ENCODE measurements around the gene PTF1A. TPM values are rescaled to one million over a fixed set of nuclear protein-coding genes. Genes with fewer than 3 reads are reported as not detected.

The PTF1A gene
- not detected for total RNA-seq
- not detected for polyA plus RNA-seq

GRCh38 chr10:23191764-23192711 lies at the start of gene PTF1A:
PTF1A (plus strand) TSS chr10:23192312; CDS start chr10:23192531, 219 bp downstream.
- DNase-seq (ENCODE audit: low spot score) = no peak
- no peak within 1 kb of the TSS for H3K27ac ChIP-seq (ENCODE audit: low read depth in 1 of 2, low read length in 2 of 2)
- H3K36me3 ChIP-seq (ENCODE audit: control insufficient read depth in 4 of 4, insufficient read depth in 3 of 4, low read depth in 1 of 4, low read length in 3 of 4) = no peaks in the 10 kb centered on the region
- H3K4me1 ChIP-seq (ENCODE audit: control insufficient read depth in 4 of 4, insufficient read depth in 4 of 4, low read length in 3 of 4) = peaks cover 3 to 24% (median 10%) of the 10 kb centered on the region in 4 donors
- peaks cover 4 to 34% (median 7%) of the 10 kb centered on the region in 4 donors for H3K27me3 ChIP-seq (ENCODE audit: control insufficient read depth in 4 of 4, insufficient read depth in 4 of 4, low read length in 3 of 4)
- no peaks in the 10 kb centered on the region for H3K9me3 ChIP-seq (ENCODE audit: control insufficient read depth in 4 of 4, low read length in 3 of 4)
- H3K4me3 ChIP-seq (ENCODE audit: low read depth in 1 of 3, low read length in 3 of 3) = peak within 1 kb of the TSS in 1 of 3 donors; percentile 21
- no peak within 1 kb of the TSS for H3K9ac ChIP-seq (ENCODE audit: low read depth in 1 of 2, low read length in 2 of 2)
- no peak for TF ChIP-seq YY1 (IDR thresholded peaks at IDR 0.05)
- TF ChIP-seq TAF1 (conservative IDR thresholded peaks at IDR 0.05) = no peak
- WGBS = 3% methylated on average over 107 of the region's 107 CpGs

GRCh38 chr10:23146258-23146657 lies 45.9 kb upstream of the PTF1A start:
- Histone ChIP-seq H3K4me3 (ENCODE audit: low read depth in 1 of 3, low read length in 3 of 3) (no peak overlapping the region), H3K9me3 (ENCODE audit: control insufficient read depth in 4 of 4, low read length in 3 of 4) (no peaks in the 10 kb centered on the region), H3K4me1 (ENCODE audit: control insufficient read depth in 4 of 4, insufficient read depth in 4 of 4, low read length in 3 of 4) (no peaks in the 10 kb centered on the region), H3K36me3 (ENCODE audit: control insufficient read depth in 4 of 4, insufficient read depth in 3 of 4, low read depth in 1 of 4, low read length in 3 of 4) (no peaks in the 10 kb centered on the region), H3K27ac (ENCODE audit: low read depth in 1 of 2, low read length in 2 of 2) (no peak overlapping the region), H3K27me3 (ENCODE audit: control insufficient read depth in 4 of 4, insufficient read depth in 4 of 4, low read length in 3 of 4) (no peaks in the 10 kb centered on the region), H3K9ac (ENCODE audit: low read depth in 1 of 2, low read length in 2 of 2) (no peak overlapping the region)
- no peak for DNase-seq (ENCODE audit: low spot score)
- WGBS = 79% methylated on average over 9 of the region's 9 CpGs
- TF ChIP-seq ATF3 (IDR thresholded peaks at IDR 0.05) (no peak), GABPA (IDR thresholded peaks at IDR 0.05 in 1 of 2, conservative IDR thresholded peaks at IDR 0.05 in 1 of 2) (no peak), HNF4G (IDR thresholded peaks at IDR 0.05) (no peak), CTCF (IDR thresholded peaks at IDR 0.05; ENCODE audit: low read depth, low read length, missing input control) (no peak), HNF4A (conservative IDR thresholded peaks at IDR 0.05) (no peak), EGR1 (IDR thresholded peaks at IDR 0.05; ENCODE audit: low read depth in 2 of 2) (no peak)

- no peak for DNase-seq (ENCODE audit: low spot score)
- H3K27ac ChIP-seq (ENCODE audit: low read depth in 1 of 2, low read length in 2 of 2) = no peak overlapping the region
- H3K9ac ChIP-seq (ENCODE audit: low read depth in 1 of 2, low read length in 2 of 2) = no peak overlapping the region
- TF ChIP-seq MAX (IDR thresholded peaks at IDR 0.05) (no peak), HNF4G (IDR thresholded peaks at IDR 0.05) (no peak), FOXA1 (IDR thresholded peaks at IDR 0.05) (no peak), RXRA (IDR thresholded peaks at IDR 0.05) (no peak), TAF1 (conservative IDR thresholded peaks at IDR 0.05) (no peak), REST (IDR thresholded peaks at IDR 0.05) (no peak), ATF3 (IDR thresholded peaks at IDR 0.05) (no peak), EGR1 (IDR thresholded peaks at IDR 0.05; ENCODE audit: low read depth in 2 of 2) (no peak), CTCF (IDR thresholded peaks at IDR 0.05; ENCODE audit: low read depth, low read length, missing input control) (no peak), SP1 (IDR thresholded peaks at IDR 0.05) (no peak), YY1 (IDR thresholded peaks at IDR 0.05) (no peak), HNF4A (conservative IDR thresholded peaks at IDR 0.05) (no peak), GABPA (IDR thresholded peaks at IDR 0.05 in 1 of 2, conservative IDR thresholded peaks at IDR 0.05 in 1 of 2) (no peak), JUND (IDR thresholded peaks at IDR 0.05) (no peak)
- no peaks in the 10 kb centered on the region for H3K36me3 ChIP-seq (ENCODE audit: control insufficient read depth in 4 of 4, insufficient read depth in 3 of 4, low read depth in 1 of 4, low read length in 3 of 4)
- WGBS = 82% methylated on average over 6 of the region's 6 CpGs
- no peaks in the 10 kb centered on the region for H3K9me3 ChIP-seq (ENCODE audit: control insufficient read depth in 4 of 4, low read length in 3 of 4)
- no peaks in the 10 kb centered on the region for H3K4me1 ChIP-seq (ENCODE audit: control insufficient read depth in 4 of 4, insufficient read depth in 4 of 4, low read length in 3 of 4)
- H3K4me3 ChIP-seq (ENCODE audit: low read depth in 1 of 3, low read length in 3 of 3) = no peak overlapping the region
- no peaks in the 10 kb centered on the region for H3K27me3 ChIP-seq (ENCODE audit: control insufficient read depth in 4 of 4, insufficient read depth in 4 of 4, low read length in 3 of 4)
These were observed 45.1 kb upstream of the PTF1A start for GRCh38 chr10:23147035-23147434.
